Astrocyte of the cerebellum (primary cell): ENCODE results near the gene ING3.

Experiments used
- DNase-seq: peaks from one replicate; pipeline ENCODE4 v3.0.0-alpha.2; 2011; ENCODE audit warnings: low read depth
- H3K4me3 ChIP-seq: 2 replicates; pipeline ENCODE4 v1.5.1; 2011; ENCODE audit warnings: mild to moderate bottlenecking, low read depth, low read length, moderate library complexity
- CTCF ChIP-seq: IDR thresholded peaks from 2 replicates; pipeline ENCODE4 v1.5.1; 2012; ENCODE audit warnings: low read length, low read depth, moderate library complexity, mild to moderate bottlenecking; ENCODE audit errors: missing control alignments
- in situ Hi-C: cut with HindIII; loops from 2 replicates; pipeline ENCODE4 v1.10.0; 2017; ENCODE audit warnings: low sequenced_read_pairs

Gene ING3

GRCh38 chr7:120933475-120933874, 17.1 kb upstream of the ING3 start:
- no peak for DNase-seq
- in situ Hi-C loops, result no loop called here
- no peak overlapping the region for H3K4me3 ChIP-seq
- TF ChIP-seq CTCF, result no peak

DNA sequence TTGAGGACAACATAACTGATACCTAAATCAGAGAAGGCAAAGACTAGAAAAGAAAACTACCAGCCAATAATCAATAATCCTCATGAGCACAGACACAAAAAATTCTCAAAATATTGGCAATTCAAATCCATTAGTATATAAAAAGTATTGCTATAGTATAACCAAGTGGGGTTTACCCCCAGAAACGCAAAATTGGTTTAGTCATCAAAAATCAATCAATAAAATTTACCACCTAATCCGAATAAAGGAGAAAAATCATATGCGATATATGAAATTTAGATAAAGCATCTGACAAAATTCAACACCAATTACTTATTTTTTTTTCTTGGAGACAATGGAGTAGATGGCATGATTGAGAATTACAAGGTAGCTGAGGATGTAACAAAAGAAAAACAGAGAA, 11.2 kb upstream of the ING3 start:
- in situ Hi-C loops, result no loop called here
- DNase-seq, result no peak
- H3K4me3 ChIP-seq, result no peak overlapping the region
- no peak for TF ChIP-seq CTCF

- no peak overlapping the region for H3K4me3 ChIP-seq
- DNase-seq, result no peak
- in situ Hi-C loops, result no loop called here
- TF ChIP-seq CTCF, result no peak
Measured at GRCh38 chr7:120941064-120941463, 9.5 kb upstream of the ING3 start.

- H3K4me3 ChIP-seq, result no peak overlapping the region
- DNase-seq, result no peak
- in situ Hi-C loops, result no loop called here
- TF ChIP-seq CTCF, result no peak
Measured at GRCh38 chr7:120941856-120942255, 8.7 kb upstream of the ING3 start.

DNA sequence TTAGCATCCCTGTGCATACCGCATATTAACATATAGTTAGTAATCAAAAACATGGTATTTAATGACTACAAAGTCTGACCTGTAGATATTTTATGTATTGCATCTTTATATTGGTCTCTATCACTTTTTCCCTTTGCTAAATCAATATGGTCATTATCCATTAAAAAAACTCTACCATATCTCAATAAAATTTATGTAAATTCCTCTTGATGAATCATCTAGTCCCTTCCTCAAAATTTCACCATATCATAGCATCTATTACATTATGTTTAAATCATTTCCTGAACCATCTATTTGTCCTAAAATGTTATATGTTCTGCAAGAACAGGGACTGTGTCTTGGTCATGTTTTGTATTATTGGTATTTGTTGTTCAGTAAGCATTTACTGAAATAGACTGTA, 7.7 kb upstream of the ING3 start:
- no peak overlapping the region for H3K4me3 ChIP-seq
- in situ Hi-C loops, result no loop called here
- no peak for DNase-seq
- TF ChIP-seq CTCF, result no peak

DNA sequence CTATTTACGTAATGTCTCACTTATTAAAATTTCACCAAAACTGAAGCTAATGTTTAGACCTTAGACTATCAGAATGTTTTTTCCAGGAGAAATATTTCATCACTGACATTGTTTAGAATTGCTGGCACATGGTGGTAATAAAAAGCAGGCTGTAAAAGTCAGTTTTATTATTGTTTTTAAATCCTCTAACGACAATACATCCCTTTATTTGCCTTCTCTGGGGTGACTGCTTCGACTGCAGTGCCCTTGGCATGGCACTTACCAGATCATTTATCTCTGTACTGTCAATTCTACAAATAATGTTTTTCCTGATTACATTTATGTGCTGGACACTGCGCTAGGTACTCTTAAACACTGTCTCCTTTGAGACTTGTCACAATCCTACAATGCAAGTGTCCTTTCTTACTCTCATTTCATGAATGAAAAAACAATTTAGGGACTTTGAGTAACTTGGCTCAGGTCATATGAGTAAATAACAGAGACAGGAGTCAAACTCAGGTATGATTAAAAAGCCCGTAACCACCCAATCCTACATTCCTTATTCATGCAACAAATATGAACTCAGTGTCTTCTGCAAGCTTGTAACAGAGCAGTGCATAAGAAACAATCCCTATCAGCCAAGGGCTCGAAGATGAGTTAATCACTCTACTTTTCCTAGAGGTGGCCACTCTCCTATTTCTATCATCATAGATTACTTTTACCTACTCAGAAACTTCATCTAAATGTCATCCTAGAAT, 5.6 kb upstream of the ING3 start:
- TF ChIP-seq CTCF, result no peak
- H3K4me3 ChIP-seq, result no peak overlapping the region
- in situ Hi-C loops, result no loop called here
- no peak for DNase-seq

DNA sequence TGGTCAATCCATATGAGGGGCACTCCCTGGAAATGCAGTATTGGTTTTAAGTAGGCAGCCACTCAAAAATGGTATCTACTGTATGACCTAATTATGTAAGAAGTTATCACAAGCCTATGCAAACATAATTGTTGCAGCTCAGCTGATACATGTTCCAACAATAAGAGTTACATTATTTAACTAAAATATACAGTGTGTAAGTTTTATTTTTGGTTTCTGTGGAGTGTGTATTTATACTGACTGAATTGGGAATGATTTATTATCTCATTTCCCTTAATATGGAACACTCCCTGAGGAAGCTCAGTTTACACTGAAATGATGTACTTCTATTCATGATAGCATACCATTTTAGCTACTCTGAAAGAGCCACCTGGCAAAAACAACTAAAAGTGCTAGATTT, 2.6 kb upstream of the ING3 start:
- no peak for TF ChIP-seq CTCF
- no peak overlapping the region for H3K4me3 ChIP-seq
- DNase-seq, result no peak
- in situ Hi-C loops, result no loop called here
